Measurements from ENCODE around the gene C4A.

GRCh38 chr6:31945507-31946369 is 36.1 kb upstream of the C4A start, which contains the start of gene CFB:
- TF ChIP-seq CTCF (IDR thresholded peaks at IDR 0.05; ENCODE audit: insufficient read depth, low read length), result no peak
- no peak for TF ChIP-seq POLR2AphosphoS5 (IDR thresholded peaks at IDR 0.05; ENCODE audit: low read depth)
- no peak for TF ChIP-seq REST (IDR thresholded peaks at IDR 0.05; ENCODE audit: insufficient replicate concordance, low read depth)
